LHCN-M2 (cell line): Measurements from ENCODE around the gene PFDN6. TPM values are rescaled to one million over a fixed set of nuclear protein-coding genes. Genes with fewer than 3 reads are reported as not detected.

ENCODE experiments used
- DNase-seq: peaks from one replicate; pipeline ENCODE4 v3.0.0-alpha.2; 2012; ENCODE audit warnings: low read depth
- total RNA-seq: library from RNA; depleted of rRNA; stranded (reverse); fragments of >200 nt; gene quantifications from 2 replicates; pipeline ENCODE4 v1.2.3, GENCODE V29; 2014

Gene PFDN6
- total RNA-seq, 1 experiment from 2014 or later, result 82.1 TPM

DNA sequence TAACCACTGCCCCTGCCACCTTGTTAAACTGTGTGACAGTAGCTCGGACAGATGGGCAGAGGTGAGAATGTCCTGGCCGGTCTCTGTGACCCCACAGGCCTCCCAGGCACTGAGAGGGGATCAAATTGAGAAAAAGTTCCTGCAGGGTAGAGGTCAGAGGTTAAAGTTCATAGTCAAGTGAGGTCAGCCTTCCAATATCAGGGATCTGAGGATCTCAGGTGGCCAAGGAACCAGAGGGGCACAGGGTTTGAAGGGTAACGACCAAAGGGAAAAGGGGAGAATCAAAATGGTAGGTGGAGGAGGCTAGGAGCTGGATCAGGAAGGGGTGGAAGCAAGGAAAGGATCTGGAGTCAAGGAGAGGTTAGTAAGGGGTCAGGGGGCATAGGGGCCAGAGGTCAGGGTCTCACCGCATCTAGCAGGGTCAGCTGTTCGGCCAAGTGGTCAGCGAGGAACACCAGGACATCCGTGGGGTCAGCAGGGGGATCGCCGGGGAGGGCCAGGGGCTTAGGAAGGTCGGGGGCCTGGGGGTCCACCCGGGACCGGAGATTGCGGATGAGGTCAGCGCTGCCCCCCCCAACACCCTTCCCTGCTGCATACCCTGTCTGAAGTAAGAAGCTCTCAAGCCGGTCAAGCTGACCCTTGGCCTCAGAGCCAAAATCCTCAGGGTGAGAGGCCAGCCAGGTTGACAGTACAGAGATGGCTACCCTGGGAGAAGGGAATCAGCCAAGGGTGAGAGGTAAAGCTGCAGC, 6.4 kb downstream of the PFDN6 start:
- no peak for DNase-seq

DNA sequence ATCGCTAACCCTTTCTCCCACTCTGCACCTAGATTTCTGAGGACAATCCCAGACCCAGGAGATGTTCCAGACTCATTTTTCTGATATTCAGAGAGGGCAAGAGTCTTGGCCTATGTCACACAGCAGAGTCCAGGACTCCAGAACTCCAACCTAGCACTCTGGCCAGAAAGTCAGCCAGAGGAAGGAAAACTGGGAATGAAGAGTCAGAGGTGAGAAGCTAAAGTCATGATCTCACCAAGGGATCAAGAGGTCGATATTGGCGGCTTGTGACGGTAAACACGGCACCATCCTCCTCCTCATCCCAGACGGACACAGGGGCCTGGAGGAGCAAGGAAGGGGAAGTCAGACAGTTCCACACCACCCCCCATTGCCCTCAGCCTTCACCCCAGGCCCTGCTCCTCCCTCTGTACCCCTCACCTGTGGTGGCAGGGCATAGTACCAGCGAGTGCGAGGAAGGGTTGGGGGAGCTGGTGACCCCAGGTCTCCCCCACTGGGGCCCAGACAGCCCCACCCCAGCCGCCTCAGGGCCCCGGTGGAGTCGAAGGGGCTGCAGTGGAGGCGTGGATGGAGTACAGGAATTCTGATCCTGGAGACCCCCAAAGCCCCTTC, 7.5 kb downstream of the PFDN6 start:
- no peak for DNase-seq

DNA sequence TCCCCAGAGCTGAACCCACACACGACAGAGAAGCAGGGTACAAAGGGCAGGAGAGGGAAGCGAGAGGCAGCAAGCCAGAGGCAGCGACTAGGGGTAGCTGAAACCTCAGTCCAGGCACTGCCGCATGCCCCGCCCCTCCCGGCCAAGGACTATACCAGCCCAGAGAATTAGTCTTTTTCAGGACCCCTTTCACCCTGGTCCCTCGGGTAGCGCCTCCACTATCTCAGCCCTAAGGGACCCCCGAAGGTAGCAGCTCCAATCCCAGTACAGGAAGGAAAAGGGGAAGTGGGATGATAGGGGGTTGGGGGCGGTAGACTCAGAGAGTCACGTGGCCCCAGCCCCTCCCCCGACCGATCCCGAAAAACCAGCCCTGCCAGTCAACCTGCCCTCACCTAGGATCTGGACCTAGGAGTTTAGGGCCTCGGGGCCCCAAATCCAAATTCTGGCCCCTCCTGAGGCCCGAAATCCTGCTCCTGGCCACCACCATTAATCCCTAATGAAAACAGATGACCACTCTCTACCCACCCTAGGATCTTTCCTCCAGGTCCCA, 8.1 kb downstream of the PFDN6 start:
- no peak for DNase-seq

DNA sequence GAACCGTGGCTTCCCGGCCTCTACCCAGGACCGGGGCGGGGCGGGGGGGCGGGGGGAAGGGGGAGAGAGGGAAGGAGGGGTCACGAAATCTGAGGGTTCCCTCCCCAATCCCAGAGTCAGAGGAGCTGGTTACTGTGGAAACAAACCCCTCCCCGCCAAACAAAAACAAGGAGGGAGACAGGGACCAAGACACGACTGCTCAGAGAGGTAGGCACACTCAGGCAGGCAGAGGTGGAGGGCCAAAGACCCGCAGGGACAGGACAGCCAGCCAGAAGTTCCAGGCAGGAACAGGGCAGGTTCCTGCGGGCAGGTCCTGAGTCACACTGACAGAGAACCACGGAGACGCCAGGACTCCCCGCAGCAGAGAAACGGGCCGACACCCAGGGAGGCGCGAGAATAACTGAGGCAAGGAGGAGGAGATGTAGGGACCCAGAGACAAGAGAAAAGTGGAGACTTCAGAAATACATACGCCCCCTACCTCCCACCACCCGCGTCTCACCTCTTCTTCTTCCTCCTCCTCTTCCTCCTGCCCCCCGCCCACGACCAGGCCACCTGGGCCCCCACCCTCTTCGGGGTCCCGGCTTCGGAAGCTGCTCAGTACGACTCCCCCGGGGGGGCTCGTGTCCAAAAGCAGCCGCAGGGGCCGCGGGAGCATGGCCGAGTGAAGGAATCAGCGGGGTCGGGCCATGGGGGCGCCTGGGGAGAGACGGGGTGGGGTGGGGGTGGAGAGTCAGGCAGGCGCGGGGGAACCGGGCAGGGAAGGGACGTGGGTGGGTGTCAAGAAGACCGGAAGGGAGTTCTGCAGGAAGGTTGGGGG, 8.8 kb downstream of the PFDN6 start:
- DNase-seq, result peak; percentile 87

DNA sequence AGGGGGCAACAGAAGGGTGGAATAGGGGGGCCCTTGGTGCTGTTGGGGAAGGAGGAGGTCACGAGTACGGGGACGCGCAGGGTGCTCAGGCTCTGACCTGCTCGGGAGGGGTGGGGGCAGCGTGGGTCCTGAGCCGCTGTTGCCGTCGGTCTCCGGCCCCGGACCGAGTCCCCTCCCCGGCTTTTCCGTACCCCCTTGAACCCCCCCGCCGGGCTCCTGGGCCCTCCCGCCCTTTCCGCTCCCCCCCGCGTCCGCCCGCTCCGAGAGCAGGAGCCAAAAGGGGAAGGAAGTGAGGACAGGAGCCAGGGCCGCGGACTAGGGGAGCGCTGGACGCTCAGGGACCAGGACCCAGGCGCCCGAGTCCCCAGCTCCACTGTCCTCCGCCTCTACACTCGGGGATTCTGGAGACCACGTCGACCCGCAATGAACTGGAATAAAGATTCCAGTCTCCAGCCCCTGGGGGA, 9.4 kb downstream of the PFDN6 start, which contains the start of gene RGL2:
Gene RGL2 (minus strand): TSS at position 170 of the 464 bp plus-strand sequence. CDS start 332 bp downstream, outside the sequence.
- peak; percentile 61 for DNase-seq

DNA sequence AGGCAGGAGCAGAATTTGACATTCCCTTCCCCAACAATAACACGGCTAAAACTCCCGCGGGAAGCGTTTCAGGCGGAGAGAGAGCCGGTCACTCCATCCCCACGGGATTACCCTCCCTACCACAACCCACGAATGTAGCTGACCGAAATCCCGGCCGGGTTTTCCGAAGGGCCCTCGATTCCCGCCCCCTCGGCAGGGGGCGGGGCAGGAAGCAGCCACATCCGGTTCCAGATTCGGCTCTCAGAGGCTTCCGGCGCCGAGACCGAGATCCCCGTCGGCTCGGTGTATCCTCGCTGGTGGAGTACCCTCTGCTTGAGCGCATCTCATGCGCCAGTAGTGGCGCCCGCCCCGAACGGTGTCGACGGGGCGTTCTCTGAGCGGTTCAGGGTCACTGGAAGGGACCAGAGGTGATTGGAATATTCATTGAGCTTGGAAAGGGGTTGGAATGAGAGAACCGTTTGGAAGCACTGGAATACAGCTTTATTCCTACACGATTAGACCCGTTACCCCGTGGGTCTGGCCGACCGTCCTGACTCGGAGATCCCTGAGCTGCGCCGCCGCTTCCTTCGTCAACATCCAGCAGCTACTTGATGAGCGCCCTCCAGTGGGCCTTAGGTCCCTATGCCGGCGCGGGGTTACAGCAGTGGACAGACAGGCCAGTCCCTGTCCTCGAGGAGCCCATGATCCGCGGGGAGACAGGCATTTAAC, 10.0 kb downstream of the PFDN6 start:
- peak; percentile 92 for DNase-seq

DNA sequence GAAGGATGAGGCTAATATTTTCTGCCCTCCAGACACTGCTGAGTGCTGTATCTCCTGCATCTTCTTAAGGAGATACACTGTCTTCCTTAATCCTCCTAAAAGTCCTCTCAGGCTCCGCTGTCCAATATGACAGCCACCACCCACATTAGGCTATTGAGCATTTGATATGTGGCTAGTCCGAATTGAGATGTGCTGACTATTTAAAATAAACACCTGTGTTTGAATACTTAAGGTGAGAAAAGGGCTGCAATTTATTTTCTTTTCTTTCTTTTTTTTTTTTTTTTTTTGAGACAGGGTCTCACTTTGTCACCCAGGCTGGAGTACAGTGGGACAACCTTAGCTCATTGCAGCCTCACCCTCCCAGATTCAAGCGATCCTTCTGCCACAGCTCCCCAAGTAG, 12.5 kb downstream of the PFDN6 start:
- DNase-seq, result no peak

DNA sequence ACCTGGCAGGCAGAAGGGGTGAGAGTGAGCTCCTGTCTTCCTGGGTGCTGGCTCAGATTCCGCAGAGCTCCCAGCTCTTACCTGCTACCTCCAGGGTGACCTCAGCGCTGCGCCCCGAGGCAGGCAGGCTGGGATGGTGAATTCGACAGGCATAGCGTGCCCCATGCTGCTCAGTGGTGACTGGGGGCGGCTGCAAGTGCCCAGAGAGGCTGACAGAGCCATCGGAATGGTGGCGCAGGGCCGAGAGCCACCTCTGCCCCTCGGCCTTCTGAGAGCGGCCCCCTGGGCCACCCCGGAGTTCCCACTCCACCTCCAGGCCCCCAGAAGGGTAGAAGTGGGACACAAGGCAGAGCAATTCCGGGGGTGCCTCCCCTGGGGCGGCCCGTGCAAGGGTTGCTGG, 14.8 kb downstream of the PFDN6 start:
- DNase-seq, result no peak

DNA sequence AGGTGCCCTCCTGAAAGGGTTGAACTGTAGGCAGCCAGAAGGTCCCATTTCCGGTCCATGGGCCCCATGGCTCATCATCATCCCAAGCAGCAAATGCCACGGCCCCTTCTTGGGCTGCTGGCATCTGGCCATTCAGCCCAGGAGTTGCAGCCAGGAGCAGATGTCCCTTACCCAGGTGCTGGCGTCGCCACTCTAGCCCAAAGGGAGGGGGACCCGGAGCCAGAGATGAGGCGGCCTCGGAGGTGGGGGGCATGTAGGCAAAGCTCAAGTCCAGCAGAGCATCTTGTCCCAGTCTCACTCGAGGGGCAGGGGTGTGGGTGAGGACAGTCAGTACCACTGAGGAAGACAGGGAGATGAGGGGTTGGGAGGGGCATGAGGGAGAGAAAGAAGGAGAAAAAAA, 15.7 kb downstream of the PFDN6 start:
- no peak for DNase-seq

DNA sequence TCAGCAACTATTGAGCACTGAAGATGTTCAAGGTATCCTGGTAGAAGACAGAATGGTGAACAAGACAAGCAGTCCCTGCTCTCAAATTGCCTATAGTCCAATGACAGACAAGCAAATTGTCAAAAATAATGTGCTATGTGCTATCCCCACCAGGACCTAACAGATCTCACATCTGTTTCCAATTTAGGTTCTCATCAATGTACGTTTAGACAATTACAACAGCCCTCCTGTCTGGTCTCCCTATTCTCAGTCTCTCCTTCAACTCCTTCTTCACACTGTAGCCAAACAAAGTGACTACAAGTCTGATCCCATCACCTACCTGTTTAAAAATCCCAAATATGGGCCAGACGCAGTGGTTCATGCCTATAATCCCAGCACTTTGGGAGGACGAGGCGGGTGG, 17.0 kb downstream of the PFDN6 start:
- no peak for DNase-seq

DNA sequence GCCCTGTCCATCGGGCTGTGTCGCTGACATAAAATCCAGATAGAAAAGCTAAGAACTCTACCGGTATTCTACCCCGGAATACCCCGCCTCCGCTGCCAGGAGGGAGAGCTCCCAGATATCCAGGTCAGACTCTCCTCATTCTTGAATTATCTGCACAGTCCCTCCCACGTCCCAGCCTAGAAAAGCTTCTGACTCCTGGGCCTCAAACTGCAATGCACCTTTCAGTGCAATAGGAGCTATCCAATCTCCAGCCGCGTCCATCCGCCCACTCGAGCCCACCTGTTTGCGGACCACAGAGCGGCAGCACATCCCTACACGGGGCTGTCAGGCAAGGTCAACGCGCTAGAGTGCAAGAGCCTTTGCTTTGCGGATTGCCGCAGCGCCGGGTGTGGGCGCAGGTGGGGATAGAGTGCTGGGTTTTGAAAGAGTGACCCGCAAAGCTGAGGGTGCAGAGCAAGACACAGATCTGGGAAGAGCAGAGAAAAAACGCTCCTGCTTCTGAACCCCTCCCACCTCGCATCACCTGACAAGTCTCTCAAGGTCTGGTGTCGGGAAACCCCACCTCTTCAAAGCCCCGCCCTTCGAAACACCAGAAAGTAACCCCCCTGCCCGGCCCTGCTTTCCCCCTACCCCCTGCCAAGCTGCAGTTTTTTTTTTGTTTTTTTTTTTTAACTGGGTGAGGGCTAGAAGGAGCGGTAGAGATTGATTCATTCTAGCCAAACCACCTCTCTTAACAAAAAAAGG, 23.1 kb downstream of the PFDN6 start:
- DNase-seq, result peak; percentile 51

DNA sequence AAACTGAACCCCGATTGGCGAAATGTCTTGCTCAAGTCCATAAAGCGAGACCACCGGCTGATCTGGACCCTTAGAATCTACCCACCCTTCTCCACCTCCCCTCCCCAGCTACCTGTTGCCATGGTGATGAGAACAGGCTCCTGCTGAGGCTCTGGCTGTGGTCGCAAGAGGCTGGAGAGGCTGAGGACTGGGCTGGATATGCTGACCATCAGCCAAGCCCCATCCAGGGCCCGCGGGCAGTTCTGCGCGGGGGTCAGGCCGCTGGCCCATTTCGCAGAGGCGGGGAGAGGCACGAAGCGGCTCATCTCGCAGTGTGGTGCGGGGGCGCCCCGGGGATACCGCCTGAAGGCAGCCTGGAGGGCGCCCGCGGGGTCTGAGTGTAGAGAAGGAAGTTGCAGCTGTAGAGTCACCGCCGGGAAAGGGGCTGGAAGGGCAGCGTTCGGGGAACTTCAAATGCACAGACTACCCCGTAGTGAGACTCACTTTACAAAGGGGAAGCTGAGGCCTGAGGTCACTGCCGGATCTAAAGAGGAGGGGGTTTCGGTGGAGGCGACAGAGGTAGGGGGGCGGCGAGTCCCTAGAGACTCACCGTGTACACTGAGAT, 23.8 kb downstream of the PFDN6 start:
- DNase-seq, result peak; percentile 23

DNA sequence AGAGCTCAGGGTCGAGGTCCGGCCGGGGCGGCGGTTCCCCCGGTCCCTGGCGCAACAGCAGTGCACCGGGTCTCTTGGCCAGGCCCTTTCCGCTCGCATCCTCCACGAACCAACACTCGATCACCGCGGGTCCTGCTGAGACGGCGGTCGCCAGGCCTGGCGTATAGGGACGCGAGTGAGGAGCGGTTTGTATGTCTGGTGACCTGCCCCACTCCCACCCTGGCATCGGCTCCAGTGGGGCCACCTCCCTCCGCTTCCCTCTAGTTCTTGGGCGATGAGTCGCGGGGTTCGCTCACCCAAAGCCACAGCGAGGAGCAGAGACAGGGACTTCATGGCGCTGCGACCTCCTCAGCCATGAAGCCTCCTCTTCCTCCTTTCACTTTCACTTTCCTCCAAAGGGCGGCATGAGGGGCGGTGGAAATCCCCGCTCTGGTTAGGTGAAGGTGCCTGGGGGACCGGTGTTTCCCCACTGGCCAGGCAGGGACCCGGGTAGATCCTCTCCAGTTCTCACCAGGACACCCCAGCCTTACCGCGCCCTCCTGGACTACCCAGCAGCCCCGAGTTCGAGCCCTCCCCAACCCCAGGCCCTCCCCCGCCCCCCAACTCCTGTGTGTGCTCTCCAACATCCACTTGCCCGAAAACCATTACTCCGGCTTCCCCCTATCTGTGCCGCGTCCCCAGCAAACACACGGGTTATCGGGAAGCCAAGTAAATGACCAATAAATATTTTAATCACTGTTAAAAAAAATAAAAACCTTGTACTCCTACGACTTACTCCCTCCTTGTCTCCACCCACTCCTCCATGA, 24.5 kb downstream of the PFDN6 start, which contains the start of gene TAPBP:
Gene TAPBP (minus strand): TSS at position 370 of the 806 bp plus-strand sequence. CDS start 37 bp downstream, at position 333.
- DNase-seq, result peak; percentile 53

DNA sequence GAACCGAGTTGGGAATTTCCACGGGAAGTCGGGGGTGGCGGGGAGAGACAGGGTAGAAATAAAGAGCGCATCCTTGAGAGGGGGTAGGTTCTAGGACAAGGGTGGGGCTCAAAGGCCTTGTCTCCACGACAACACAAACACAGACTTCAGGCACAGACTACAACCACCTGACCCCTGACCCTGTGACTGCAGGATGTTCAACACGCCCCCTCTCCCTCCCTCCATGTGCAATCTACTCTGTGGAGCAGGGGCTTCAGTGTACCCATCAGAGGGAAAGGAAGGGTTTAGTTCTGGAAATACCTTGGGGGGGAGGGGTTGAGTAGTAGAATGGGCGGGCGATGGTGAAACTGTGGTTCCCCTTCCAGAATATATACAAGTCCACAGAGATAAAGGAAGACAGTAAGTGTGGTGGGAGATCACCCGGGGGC, 25.1 kb downstream of the PFDN6 start:
- peak; percentile 77 for DNase-seq

DNA sequence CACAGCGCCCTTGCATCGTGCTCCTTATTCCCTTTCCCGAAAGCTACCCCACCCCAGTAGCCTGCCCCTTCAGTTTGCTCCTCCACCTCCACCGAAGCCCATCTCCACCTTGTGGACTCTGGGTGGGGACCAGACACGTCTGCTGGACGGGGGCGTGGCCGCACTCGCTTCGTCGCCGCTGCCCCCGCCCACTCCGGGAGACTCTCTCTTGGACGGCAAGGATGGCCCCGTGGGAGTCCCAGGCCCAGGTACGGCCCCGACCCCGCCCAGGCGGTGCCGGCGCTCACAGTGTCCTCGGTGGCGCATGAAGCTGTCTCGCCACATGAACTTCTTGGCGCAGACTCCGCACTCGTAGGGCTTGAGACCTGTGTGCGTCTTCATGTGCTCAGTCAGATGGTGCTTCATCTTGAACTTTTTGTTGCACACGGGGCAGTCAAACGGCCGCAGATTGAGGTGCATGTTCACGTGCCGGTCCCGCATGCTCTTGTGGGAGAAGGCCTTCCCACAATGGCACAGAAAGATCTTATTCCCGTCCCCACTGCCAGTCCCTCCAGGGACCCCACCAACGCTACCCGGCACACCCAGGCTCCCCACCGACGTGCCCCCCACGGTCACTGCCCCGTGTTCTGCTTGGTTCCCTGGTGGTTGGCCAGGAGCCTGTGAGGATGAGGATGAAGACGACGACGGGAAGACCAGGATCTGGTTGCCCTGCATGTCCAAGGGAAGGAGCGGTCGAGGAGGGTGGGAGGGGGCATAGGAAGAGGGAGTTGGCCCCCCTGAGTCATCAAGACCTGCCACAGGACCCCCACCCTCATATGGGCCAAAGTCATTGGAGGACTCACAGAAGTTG, 25.8 kb downstream of the PFDN6 start:
- DNase-seq, result no peak

DNA sequence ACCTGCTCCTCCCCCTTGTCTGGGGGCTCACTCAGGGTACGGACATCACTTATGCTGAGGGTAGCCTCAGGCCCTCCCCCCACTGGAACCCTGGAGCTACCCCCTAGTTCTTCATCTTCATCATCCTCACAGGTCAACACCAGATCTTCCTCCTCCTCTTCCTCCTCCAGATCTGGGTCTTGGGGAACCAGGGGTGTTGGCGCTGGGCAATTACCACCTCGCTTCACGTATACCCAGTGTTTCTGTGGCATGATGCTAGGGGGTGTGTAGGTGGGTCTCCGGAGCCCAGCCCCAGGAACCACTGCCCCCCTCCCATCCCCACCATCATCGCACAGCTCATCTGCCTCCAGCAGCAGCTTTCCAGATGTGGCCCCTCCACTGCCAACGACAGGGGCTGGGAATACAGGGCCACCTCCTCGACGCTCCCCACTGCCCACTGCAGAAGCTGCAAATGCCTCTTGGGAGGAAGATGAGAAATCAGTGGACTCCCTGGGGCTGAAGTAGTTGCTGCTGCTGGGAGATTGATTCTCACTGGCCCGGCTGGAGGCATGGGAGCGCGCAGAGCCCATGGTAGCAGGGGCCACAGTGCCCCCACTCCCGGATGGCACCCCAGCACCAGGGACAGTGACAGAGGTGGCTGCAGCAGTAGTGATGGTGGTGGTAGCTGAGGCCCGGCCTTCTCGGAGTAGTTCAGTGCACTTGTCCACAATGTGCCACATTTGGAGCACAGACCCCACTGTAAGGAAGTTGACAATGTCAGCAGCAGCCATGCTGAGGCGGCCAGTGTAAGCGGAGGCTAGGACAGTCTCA, 26.6 kb downstream of the PFDN6 start:
- no peak for DNase-seq
